HG03342 (cell line): ENCODE measurements around the gene DPEP2.
"Not testable (repeated sequence)": the region's sequence is repeated elsewhere in the genome, so short reads cannot be mapped to it uniquely, and the experiment has no call there.

Experiments
- ATAC-seq: cut with Tn5 transposase; IDR thresholded peaks from one replicate; pipeline ENCODE4 v1.9.1; 2021; ENCODE audit warnings: mild to moderate bottlenecking, moderate library complexity; ENCODE audit not compliant: unreplicated experiment

Gene DPEP2

DNA sequence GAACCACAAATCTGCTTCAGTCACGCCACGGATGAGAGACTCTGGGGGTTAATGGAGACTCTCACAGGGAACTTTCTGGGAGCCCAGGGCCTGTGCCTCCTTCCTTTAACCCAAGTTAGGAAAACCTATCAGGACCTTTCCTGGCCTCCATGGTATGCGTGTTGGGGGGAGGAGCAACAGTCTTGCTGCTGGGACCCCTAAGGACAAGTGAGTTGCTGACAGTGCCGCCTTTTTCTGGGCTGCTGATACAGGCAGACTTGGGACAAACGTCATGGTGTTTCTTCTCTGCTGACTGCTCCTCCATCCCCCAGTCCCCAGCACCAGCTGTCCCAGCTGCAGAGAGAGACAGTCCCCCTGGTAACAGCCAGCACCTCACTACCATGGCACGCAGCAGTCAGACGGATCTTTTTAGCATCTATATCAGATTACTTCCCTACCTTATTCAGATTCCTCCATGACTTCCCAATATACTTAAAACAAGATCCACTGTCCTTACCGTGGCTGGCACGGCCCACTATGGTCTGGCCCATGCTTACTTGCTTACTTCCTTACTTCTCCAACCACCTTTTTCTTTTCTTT lies 10.0 kb upstream of the DPEP2 start:
- ATAC-seq = no peak

DNA sequence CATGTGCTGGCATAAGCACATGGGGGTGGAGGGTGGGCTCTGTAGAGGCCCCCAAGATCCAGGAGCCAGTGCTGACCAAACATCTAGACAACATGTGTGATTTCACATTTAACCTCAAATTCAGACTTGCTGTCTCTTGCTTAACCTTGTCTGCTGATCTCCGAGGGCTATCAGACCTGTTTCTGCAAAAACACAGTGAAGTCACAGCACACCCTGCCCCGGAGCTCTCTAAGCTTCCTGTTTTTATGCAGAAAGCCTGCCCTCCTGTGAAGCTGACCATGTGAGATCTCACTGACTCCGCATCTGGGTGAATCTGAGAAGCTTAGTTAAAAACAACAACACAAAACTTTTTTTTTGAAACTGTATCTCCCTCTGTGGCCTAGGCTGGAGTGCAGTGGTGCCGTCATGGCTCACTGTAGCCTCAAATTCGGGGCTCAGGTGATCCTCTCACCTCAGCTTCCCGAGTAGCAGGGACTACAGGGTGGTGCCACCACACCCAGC lies 6.6 kb upstream of the DPEP2 start:
- no peak for ATAC-seq

DNA sequence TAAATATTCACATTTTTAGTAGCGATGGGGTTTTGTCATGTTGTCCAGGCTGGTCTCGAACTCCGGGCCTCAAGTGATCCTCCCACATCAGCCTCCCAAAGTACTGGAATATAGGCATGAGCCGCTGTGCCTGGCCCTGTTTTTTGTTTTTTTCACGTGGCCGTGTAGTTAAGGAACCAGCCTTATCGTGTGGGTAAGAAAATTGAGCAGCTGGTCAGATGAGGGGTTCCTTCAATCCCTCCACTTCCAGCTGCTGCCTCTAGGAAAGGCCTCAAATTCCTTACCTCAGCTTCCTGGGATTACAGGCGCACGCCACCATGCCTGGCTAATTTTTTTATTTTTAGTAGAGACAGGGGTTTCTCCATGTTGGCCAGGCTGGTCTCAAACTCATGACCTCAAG lies 5.9 kb upstream of the DPEP2 start:
- no peak for ATAC-seq

DNA sequence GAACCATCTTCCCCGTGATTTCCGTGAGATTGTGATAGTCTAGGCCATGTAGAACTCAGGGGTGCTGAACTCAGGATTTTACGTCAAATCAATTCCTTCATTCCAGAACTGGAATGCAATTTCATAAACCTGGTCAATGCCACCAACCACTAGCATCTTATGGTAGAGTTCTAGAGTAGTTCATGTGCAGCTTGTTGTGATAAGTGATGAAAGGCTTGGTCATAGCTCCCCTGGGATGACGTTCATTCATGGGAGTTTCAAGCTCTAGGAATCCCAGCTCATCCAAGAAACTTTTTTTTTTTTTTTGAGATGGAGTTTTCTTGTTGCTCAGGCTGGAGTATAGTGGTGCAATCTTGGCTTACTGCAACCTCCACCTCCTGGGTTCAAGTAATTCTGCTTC lies 3.7 kb upstream of the DPEP2 start:
- ATAC-seq = no peak

DNA sequence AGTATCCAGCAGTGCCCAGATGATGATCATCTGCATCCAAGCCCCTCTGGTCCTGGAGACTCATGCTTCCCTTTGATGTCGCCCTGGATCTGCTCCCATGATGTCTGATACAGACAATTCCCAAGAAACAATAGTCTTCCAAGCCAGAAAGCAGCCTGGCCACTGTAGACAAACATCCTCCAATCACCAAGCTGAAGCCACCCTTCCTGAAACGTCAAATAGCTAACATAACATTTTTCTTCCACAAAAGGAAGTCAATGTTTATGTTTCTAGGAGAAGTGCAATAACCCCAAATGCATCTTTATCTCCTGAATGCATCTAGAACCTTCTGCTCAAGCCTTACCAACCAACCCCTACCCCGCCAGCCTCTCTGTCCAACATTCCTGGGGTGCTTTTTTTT lies 1.2 kb upstream of the DPEP2 start:
- no peak for ATAC-seq

DNA sequence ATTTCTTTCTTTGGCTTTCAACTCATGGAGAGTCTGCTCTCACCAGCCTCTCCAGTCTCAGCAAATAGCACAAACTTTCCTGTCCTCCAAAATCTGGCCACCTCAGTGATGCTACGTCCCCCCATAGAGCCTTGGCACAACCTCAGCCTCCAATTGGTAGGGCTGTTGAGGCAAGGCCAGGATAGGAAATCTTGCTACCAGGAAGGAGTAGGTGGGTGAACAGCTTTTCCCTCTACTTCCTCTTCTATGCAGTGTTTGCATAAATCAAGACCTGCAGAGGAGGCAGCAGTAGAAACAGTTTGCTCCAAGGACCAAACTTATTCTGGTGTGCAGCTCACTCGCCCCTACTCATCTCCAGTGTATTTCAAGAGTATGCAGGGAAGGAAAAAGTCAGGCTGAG lies 701 bp upstream of the DPEP2 start:
- no peak for ATAC-seq

DNA sequence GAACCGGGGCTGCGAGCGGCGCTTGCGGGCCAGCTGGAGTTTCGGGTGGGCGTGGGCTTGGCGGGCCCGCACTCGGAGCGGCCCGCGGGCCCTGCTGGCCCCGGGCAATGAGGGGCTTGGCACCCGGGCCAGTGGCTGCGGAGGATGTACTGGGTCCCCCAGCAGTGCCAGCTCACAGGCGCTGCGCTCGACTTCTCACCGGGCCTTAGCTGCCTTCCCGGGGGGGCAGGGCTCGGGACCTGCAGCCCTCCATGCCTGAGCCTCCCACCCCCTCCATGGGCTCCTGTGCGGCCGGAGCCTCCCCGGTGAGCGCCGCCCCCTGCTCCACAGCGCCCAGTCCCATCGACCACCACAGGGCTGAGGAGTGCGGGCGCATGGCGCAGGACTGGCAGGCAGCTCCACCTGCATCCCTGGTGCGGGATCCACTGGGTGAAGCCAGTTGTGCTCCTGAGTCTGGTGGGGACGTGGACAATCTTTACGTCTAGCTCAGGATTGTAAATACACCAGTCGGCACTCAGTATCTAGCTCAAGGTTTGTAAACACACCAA lies 979 bp downstream of the DPEP2 start:
- not testable (repeated sequence) for ATAC-seq

DNA sequence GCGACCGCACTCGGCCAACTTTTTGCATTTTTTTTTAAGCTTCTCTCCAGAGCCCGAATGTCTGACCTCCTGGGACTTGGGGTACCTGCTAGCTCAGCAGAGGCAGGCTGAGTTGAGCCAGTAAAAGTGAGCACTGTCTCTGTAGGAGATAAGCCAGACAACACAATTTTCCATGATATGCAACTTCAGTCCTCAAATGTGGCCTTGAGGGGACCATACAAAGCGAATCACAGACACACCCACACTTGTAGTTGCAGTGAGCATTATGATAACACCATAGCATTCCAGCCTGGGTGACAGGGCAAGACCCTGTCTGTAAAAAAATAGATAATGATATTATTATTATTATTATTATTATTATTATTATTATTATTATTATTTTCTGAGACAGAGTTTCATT lies 2.6 kb downstream of the DPEP2 start:
- ATAC-seq = no peak

DNA sequence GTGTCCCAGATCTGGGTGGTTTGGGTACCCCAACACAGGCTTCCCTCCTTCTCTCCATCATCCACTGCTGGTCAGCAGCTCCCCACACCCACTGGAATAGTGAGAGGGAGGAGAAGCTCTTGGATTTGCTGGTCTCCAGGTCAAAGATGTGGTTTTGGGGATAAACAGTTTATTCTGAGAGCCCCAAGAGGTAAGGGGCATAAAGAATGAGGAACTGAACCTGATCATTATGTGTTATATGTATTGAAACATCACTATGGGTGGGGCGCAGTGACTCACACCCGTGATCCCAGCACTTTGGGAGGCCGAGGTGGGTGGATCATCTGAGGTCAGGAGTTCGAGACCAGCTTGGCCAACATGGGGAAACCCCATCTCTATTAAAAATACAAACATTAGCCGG lies 3.9 kb downstream of the DPEP2 start:
- no peak for ATAC-seq

DNA sequence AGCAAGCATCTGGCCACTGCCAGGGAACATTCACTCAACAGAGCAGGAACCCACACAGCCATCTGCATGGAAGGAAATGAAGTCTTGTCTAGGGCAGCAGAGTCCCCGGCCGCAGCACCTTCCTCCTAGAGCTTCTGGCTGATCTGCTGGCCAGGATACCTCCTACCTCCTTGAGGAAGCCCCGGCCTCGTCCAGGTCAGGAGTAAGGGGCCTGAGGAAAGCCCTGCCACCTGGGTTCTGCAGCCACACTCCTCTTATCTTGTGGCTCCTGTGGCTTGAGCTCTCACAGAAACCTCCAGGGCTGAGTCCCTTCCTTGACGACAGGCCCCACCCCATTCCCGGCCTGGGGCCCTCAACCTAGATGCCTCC lies 5.3 kb downstream of the DPEP2 start:
- peak; percentile 12 for ATAC-seq

DNA sequence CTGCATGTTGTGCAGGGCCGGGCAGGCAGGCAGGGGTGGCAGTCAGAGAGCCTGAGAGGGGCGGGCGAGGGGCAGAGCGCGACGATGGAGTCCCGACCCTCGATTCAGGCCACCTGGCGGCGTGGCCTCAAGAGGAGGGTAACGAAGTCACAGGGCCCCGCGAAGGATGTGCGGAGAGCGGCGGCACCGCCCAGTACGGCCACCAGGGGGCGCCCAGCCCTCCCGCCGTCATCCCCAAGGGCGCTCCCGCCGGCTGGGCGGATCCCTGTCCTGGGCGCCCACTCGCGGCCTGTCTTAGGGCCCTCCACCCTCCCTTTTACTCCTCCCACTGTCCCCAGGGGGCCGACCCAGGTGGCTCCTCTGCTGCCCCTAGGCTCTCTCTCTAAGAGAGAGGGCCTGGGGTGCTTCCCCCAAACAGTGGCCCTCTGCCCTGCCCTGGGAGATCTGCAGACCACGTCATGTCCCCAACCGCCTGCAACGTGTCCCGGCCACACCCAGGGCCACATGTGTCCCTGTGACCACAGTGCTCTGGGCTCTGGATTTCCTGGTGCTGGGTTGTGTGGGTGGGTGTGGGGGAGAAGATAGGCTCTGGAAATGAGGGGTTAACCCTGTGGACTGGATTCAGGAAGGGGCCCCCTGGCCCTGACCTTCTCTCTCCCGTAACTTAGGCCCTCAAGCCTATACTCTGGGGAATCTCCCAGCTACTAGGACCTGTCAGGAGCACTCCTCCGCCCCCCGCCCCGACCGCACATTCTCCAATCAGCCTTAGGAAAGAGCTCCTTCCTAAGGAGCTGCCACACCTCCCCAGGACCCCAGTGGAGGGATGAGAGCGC lies 5.9 kb downstream of the DPEP2 start:
- peak; percentile 64 for ATAC-seq

DNA sequence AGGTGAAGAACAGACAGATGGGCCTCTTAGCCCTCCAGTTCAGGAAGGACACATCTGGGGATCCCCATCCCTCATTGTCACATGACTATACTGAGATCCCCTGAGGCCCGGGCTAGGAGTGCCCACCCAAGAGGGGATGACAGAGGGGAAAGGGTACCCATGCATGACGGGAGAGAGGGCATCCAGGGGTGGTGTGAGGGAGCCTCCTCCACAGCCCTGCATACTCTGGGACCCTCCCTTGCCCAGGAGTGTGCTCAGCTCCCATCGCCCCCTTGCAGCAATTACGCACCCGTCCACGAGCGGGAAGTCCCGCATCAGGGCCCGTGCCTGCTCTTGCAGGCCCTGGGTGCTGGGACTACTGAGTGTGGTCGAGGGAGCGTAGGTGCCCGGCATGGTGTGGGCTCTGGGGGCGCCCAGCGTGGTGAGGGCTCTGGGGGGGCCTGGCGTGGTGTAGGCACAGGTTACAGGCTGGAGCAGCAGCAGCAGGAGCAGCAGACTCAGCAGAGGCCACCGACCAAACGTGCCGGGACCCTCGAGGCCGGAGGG lies 6.5 kb downstream of the DPEP2 start:
- ATAC-seq = peak; percentile 6

DNA sequence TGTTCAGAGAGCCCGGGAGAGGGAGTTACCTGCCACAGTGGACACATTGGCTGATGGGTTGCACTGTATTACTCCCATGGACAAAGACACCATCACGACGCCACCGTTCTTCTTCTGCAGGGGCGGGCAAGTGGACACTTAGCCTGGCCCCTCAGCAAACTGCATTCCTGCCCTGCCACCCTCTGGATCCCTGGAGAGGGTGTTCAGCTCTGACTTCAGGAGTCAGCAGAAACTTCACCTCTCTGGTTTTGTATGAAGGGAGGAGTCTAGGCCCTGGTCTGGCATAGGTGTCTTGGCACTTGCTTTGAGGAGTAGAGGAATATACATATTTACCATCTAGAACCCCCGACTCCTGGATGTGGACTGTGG lies 9.3 kb downstream of the DPEP2 start:
- ATAC-seq = no peak

DNA sequence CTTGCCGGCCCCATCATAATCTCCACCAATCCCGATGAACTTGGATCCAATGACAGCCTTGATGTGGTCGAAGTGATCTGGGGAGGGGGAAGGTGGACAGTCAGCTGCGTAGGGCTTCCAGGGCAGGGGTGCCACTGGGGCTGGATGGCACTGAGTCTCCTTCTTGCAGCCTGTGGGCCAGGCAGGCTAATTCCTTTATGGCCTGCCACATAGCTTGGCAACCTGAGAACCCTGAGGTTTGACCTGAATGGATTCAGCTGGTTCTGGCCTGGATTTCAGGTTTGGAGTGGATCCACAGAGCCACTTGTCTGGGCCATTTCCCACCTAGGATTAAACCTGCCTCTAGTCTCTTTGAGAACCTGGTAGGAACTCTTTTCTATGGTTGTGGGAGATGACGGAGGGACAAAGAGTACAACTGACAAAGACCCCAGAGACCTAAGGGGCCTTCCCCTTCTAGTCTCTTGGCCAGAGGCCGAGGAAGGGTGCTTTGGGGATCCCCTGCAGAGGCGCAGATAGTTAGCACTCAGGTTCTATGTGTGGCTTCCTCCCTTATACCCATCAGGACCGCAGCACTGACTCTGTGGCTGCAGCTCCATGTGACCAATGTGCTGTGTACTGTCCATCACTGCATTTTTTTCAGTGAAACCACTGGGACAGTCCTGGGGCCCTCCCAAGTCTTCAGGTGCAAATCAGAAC lies 9.8 kb downstream of the DPEP2 start:
- ATAC-seq = no peak

DNA sequence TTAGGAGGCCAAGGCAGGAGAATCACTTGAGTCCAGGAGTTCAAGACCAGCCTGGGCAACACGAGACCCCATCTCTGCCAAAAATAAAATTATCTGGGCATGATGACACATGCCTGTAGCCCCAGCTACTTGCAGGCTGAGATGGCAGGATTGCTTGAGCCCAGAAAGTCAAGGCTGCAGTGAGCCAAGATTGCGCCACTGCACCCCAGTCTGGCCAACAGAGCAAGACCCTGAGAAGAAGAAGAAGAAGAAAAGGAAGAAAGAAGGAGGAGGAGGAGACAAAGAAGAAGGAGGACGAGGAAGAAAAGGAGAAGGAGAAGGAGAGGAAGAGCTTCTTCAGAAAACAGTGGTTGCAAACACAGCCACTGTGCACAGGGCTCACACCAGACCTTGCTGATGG lies 10.6 kb downstream of the DPEP2 start:
- no peak for ATAC-seq

DNA sequence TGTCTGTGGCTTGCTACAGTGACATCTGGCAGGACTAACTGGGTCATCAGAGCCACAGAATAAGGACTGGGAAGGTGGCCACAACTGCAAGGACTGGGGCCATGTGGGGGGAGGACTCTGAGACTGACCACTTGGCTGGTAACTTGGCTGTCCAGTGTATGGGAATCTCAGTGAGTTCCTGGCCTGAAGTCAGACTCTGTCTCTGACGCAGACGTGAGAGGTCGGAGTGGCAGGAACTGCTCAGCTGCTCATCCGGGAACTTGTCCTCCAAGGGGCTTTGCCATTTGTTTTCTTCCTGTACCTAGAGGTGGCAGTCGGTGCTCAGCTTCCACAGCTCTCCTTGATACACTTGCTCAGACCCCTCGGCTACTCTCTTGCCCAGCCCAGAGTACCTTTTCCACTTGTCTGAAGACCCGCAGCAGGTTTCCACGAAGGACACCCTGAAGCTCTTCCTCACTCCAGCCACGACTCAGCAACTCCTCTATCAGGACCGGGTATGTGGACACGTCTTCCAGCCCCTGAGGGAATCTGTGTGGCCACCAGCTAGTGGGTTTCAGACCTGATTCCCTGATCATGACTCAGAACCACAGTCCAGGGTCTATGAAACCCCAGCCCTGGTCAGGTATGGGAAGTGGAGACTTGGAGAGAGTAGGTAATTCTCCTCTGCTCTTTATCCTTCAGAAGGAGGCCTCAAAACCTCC lies 11.7 kb downstream of the DPEP2 start:
- ATAC-seq = no peak

DNA sequence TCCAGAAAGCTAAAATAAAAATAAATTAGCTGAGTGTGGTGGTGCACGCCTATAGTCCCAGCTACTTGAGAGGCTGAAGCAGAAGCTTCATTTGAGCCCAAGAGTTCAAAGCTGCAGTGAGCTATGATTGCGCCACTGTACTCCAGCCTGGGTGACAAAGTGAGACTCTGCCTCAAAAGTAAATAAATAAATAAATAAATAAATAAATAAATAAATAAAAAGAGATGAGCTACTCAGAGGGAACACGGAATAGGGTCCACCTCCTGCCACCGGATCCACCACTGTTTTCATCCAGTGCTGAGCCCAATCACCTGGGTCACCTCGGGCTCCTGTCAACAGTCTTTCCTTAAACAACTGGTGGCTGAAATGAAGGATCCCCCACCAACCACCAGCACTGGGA lies 12.3 kb downstream of the DPEP2 start:
- no peak for ATAC-seq

DNA sequence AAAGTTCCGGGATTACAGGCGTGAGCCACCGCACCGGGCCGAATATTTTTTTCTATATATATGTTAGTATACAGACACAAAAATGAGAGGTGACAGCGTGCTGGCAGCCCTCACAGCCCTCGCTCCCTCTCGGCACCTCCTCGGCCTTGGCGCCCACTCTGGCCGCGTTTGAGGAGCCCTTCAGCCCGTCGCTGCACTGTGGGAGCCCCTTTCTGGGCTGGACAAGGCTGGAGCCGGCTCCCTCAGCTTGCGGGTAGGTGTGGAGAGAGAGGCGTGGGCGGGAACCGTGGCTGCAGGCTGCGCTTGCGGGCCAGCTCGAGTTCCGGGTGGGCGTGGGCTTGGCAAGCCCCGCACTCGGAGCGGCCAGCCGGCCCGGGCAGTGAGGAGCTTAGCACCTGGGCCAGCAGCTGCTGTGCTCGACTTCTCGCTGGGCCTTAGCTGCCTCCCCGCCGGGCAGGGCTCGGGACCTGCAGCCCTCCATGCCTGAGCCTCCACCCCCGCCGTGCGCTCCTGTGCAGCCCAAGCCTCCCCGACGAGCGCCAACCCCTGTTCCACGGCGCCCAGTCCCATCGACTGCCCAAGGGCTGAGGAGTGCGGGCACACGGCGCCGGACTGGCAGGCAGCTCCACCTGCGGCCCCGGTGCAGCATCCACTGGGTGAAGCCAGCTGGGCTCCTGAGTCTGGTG lies 17.1 kb downstream of the DPEP2 start:
- no peak for ATAC-seq

DNA sequence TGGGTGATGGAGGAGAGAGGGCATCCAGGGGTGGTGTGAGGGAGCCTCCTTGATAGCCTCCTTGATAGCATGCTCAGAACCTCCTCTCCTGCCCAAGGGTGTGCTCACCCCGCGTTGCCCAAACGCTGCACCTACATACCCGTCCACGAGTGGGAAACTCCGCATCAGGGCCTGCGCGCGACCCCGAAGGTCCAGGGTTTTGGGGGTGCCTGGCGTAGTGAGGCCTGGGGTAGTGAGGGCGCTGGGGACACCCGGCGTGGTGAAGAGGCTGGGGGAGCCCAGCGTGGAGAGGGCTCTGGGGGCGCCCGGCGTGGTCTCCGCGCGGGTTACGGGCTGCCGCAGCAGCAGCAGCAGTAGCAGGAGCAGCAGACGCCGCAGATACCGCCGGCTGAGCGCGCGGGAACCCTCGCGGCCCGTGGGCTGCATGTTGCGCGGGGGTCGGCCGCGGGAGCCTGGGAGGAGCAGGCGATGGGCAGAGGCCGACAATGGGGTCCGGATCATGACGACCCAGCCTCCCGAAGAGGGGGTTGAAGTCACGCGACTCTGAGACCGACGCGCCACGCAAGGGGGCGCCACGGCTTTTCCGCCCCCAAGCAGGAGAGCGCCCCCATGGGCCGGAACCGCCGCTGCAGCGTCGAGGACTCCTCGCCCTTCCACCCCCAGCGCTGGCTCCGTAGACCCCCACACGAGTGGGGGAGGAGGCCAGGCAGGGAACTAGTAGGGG lies 19.2 kb downstream of the DPEP2 start, which contains the start of gene DPEP3:
Gene DPEP3, minus strand, starts transcription at position 545 of the 724 bp plus-strand sequence. Its CDS starts 119 bp downstream, at position 426.
- no peak for ATAC-seq
